HUES48 (cell line): ENCODE data around the gene SLAMF1.

Experiments used
- H3K27ac ChIP-seq: one replicate; pipeline ENCODE4 v1.7.0; 2013; ENCODE audit warnings: low read depth, low read length, inconsistent platforms
- H3K27me3 ChIP-seq: 2 replicates; pipeline ENCODE4 v1.6.1; 2013; ENCODE audit warnings: mild to moderate bottlenecking, low read length; ENCODE audit not compliant: control insufficient read depth, insufficient read depth
- H3K36me3 ChIP-seq: 2 replicates; pipeline ENCODE4 v1.6.1; 2013; ENCODE audit warnings: low read length; ENCODE audit not compliant: control insufficient read depth, insufficient read depth
- H3K4me1 ChIP-seq: 2 replicates; pipeline ENCODE4 v1.6.1; 2013; ENCODE audit warnings: mild to moderate bottlenecking, low read length; ENCODE audit not compliant: control insufficient read depth, insufficient read depth
- H3K4me3 ChIP-seq: 2 replicates; pipeline ENCODE4 v1.5.1; 2013; ENCODE audit warnings: mild to moderate bottlenecking, low read depth, low read length
- H3K9ac ChIP-seq: 2 replicates; pipeline ENCODE4 v1.6.1; 2013; ENCODE audit warnings: mild to moderate bottlenecking, low read depth, low read length, moderate library complexity
- H3K9me3 ChIP-seq: 2 replicates; pipeline ENCODE4 v1.6.1; 2013; ENCODE audit warnings: low read length; ENCODE audit not compliant: control insufficient read depth, insufficient read depth

The SLAMF1 gene

DNA sequence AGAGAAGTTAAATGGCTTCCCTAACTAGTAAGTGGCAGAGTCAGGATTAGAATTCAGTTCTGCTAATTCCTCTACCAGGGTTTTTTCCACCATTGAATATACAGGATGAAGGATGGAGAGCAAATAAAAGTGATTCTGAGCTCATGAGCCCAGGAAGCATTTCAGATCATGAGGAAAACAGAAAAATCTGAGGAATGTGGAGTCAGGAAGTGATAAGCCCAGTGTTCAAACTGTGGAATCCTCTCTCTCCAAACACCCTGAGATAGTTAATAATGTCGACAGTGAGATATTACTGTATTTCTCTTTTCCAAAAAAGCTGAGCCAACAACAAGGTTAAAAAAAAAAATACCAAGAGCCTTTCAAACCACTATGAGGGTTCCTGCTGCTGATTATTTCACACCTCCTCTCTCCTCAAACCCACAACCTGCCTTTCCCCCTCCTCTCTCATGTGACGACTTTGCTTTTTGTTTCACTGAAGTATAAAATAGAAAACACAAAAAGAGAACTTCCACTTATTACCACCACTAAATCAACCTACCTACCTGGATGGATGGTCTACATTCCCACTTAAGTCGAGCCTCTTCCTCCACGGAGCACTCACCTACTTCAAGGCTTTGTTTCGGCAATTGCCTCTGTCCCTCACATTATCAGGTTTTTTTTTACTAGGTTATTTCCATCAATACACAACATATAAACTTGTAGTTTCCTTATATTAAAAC, 8.9 kb downstream of the SLAMF1 start:
- no peaks in the 10 kb centered on the region for H3K27me3 ChIP-seq
- no peak overlapping the region for H3K9ac ChIP-seq
- no peaks in the 10 kb centered on the region for H3K9me3 ChIP-seq
- H3K4me1 ChIP-seq: peaks cover 5% of the 10 kb centered on the region; the same call in 1 of the 2 replicates
- no peak overlapping the region for H3K4me3 ChIP-seq
- no peaks in the 10 kb centered on the region for H3K36me3 ChIP-seq
- peak overlapping the region; percentile 32 for H3K27ac ChIP-seq

DNA sequence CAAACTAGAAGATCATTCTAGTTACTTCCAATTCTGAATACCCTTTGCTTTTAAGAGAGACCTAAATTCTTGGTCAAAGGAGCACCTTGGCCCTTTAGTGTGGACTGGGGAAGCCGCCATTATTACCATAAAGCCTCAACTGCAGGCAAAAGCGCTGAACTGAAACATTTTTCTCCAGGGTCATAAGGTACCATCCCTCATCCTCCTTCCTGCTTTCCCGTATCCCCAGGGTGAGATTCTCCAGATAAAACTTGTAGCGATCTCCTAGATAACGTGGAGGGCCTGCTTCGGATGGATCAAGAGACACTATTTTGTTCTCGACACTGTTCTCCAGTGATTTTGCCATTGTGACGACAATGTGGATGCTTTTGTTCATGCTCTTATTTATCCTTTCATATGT, 9.8 kb downstream of the SLAMF1 start:
- Histone ChIP-seq H3K4me3 (no peak overlapping the region), H3K4me1 (peaks cover 5% of the 10 kb centered on the region; the same call in 1 of the 2 replicates), H3K9ac (no peak overlapping the region), H3K27ac (peak overlapping the region; percentile 32), H3K9me3 (no peaks in the 10 kb centered on the region), H3K27me3 (no peaks in the 10 kb centered on the region), H3K36me3 (no peaks in the 10 kb centered on the region)

DNA sequence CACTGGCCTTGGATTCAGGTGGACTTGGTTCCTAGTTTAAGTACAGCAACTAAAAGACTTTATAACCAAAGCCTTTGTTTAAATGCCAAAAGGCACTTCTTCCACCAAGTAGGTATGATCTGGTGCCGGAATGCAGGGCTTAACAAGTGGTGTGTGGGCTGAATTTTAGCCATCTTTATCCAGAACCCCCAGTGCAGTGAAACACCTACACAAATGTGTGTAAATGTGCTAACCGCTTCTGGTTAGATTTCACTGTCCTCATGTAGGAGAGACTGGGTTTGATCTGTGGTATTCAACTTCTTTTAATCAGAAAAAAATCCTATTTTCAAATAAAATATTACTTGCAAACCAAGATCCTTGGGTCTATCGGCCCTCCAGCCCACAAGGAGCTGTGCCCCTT, 10.3 kb downstream of the SLAMF1 start:
- H3K27me3 ChIP-seq: no peaks in the 10 kb centered on the region
- no peak overlapping the region for H3K9ac ChIP-seq
- no peaks in the 10 kb centered on the region for H3K9me3 ChIP-seq
- peaks cover 5% of the 10 kb centered on the region; the same call in 1 of the 2 replicates for H3K4me1 ChIP-seq
- H3K4me3 ChIP-seq: no peak overlapping the region
- H3K27ac ChIP-seq: peak overlapping the region; percentile 18
- no peaks in the 10 kb centered on the region for H3K36me3 ChIP-seq

DNA sequence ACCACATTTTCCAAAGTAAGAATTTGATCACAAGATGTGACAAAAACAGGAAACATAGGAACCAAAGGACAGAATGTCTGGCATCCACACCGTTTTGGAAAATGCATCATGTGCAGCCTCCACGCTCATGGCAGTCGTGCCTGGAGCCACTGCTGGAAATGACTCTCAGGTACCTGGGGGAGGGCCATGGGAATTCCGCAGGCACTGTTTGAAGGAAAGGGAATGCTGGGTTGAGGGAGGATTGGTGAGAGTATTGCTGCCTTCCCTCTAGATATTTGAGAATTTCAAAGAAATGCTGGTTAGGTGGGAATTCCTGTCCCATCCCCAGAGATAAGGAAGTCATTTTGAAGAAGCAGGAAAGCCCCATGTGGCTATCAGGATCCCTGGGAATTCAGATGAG, 10.8 kb downstream of the SLAMF1 start:
- no peaks in the 10 kb centered on the region for H3K9me3 ChIP-seq
- H3K9ac ChIP-seq: no peak overlapping the region
- no peaks in the 10 kb centered on the region for H3K36me3 ChIP-seq
- no peak overlapping the region for H3K27ac ChIP-seq
- H3K4me1 ChIP-seq: peaks cover 5% of the 10 kb centered on the region; the same call in 1 of the 2 replicates
- H3K4me3 ChIP-seq: no peak overlapping the region
- no peaks in the 10 kb centered on the region for H3K27me3 ChIP-seq

DNA sequence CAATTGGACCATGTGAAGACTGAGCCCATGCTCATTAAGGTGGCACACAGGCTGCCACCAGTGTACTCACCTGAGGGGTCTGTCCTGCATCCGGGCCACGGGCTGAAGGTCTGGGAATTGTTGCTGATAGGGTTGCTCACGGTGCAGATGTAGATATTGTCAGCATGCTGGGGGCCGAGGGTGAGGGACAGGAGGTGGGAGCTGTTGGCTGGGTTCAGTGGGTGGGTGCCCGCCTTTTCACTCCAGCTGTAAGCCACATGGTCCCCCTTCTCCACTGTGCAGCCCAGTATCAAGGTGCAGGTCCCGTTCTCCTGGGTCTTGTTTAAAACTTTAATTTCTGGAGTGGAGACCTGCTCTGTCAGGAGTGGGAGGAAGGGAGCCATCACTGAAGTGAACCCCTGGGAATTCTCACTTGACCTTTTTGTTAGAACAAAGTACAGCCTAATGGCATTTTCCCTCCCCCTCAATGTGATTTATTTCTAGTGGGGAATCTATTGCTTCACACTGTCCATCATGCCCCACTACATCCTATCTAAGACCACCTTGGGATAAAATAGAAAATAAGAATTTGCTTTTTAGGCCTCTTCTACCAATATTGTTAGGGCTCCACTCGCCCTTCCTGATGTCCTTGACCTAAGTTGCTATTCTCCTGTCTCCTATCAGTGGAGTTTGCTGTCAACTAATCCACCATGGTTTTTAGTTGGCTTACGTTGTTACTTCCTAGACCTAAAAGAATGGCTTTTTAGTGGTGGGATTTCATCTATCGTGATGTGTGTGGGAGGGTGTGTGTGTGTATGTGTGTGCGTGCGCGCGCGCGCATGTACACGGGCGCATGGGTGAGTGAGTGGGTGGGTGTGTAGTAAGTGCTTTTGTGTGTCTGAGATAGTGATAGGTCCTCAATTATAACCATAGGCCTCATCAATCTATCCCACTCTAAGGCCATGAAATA, 12.0 kb downstream of the SLAMF1 start:
- H3K36me3 ChIP-seq: no peaks in the 10 kb centered on the region
- no peak overlapping the region for H3K27ac ChIP-seq
- no peaks in the 10 kb centered on the region for H3K27me3 ChIP-seq
- H3K4me3 ChIP-seq: no peak overlapping the region
- peaks cover 5% of the 10 kb centered on the region; the same call in 1 of the 2 replicates for H3K4me1 ChIP-seq
- no peak overlapping the region for H3K9ac ChIP-seq
- no peaks in the 10 kb centered on the region for H3K9me3 ChIP-seq

DNA sequence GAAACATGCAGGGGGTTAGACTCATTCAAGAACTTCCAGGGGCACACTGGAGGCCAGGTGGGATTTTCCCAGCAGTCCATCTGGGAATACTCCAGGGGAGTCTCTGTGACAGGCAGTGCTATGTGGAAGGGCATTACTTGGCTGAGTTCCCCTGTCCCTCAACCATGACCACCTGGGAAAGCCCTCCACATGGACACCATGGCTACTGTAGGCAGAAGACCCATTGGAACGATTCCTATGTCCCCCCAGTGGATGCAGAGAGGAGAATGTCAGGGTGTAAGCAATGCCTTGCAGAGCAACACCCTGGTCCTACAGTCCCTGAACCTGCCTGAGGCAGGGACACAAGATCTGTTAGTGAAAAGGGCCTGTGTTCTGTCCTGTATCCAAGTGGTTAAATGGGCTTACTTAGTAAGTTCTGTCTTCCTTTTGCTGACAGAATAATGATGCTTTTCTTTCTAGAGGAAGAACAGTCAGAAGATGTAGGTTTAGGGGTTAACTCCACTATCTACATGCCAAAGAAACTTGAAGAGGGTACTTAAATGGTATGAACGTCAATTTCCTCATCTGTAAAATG, 13.4 kb downstream of the SLAMF1 start:
- Histone ChIP-seq H3K27me3 (no peaks in the 10 kb centered on the region), H3K9ac (no peak overlapping the region), H3K27ac (no peak overlapping the region), H3K4me3 (no peak overlapping the region), H3K36me3 (no peaks in the 10 kb centered on the region), H3K9me3 (no peaks in the 10 kb centered on the region), H3K4me1 (peaks cover 5% of the 10 kb centered on the region; the same call in 1 of the 2 replicates)

DNA sequence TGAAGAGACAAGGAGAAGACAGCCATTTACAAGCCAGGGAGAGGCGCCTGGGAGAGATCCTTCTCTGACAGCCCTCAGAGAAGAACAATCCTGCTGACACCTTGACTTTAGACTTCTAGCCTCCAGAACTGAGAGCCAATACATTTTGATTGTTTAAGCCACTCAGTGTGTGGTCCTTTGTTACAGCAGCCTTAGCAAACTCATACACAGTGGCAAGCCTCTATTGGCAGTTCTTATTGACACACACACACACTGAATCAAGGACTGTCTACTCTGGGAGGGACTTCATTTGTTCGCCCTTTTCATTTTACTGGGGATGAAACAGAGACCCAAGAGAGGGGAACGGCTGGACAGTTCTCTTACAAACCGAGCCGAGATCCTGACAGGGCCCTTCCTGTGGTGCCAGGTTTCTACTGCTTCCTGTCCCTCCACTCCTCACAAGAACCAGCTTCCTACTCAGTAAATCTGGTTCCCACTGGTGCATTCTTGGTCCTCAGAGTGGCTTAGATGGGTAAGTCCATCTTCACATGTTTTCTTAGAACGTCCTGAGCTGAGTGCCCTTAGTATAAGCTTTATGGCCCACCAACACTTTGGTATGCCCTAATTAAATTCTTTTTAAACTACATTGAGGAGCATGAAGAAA, 14.7 kb downstream of the SLAMF1 start:
- Histone ChIP-seq H3K27ac (no peak overlapping the region), H3K9ac (no peak overlapping the region), H3K4me1 (no peaks in the 10 kb centered on the region), H3K4me3 (no peak overlapping the region), H3K27me3 (no peaks in the 10 kb centered on the region), H3K9me3 (no peaks in the 10 kb centered on the region), H3K36me3 (no peaks in the 10 kb centered on the region)

DNA sequence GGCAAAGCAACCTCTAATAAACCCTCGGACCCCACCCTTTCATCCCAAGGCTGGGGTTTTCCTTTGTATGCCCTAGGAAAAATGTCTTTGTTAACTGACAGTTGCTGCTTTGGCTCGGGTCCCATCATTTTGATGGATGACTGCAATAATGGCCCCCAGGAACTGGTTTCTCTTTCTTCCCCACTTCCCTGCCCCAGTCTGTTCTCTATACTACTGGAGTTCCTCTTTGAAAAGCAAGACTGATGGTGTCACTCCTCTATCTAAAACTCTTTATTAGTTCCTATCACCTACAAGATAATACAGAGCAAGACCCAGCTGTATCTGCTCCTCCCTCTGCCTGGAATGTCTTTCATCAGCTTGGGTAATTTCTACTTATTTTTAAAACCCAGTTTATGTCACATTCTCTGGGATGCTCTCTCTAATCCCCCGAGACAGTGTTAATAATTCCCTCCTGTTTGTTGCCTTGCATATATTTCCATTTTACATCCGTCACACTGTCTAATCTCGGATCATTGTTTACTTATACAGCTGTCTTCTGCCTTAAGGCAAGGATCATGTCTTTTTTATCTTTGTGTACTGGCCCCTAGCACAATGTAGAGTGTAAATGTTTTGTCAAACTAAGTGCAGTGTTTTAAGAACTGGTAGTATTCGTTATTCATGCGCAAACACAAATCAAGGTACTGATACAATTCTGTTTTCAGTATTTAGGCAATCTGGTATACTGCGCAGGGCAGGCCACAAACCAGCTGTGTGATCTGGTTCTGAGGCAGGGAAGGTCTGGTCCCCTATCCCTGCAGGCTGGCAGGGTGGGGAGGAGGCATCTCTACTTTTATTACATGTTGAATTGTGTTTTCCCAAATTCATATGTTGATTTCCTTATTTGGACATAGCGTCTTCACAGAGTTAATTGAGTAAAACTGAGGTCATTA, 16.1 kb downstream of the SLAMF1 start:
- Histone ChIP-seq H3K4me3 (no peak overlapping the region), H3K36me3 (no peaks in the 10 kb centered on the region), H3K27me3 (no peaks in the 10 kb centered on the region), H3K9ac (no peak overlapping the region), H3K9me3 (no peaks in the 10 kb centered on the region), H3K27ac (peak overlapping the region; percentile 52), H3K4me1 (no peaks in the 10 kb centered on the region)

DNA sequence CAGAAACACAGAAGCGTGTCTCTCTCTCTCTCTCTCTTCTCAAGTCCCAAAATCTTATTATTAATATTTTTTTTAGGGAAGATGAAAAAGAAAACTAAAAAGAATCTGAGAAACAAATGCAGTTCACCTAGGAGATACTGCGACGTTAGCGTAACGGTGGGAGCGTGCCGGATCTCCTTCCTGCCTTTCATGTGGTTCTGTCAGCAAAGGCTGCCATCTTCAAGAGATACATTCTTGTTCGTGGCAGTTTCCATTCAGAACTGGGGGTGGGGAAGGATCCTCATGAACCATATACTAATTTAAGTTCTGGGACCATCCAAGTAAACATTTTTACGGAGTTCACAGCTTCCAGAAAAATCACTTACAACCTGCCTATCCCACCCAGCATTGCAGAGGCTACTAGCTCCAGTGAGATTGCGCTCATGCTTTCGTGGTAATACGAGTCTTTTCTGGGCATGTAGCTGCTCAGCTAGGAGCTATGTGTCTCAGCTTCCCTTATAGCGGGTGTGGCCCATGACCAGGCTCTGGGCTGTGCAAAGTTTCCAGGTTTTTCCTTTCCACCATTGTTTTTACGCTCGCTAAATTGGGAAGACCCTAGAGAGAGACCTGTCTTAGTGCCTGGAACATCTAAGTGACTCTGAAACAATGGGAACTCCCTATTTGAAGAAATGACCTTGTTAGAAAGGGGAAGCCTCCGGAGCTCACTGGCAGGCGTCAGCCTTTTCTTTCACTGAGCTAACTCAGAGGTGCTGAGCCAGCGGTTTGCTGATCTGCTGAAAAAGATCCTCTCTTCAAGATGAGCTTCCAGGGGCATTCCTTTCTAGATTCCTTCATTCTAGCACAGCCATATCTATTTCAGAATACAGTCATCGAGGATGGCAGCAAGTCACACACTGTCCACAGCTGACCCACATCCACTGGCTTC, 17.3 kb downstream of the SLAMF1 start:
- Histone ChIP-seq H3K9me3 (no peaks in the 10 kb centered on the region), H3K9ac (no peak overlapping the region), H3K4me3 (no peak overlapping the region), H3K36me3 (no peaks in the 10 kb centered on the region), H3K4me1 (no peaks in the 10 kb centered on the region), H3K27me3 (no peaks in the 10 kb centered on the region), H3K27ac (no peak overlapping the region)
